HCT116 (cell line): ENCODE measurements around the gene CTCFL. TPM values are rescaled to one million over a fixed set of nuclear protein-coding genes. Genes with fewer than 3 reads are reported as not detected.

Source experiments
- ATAC-seq: fragments of 200-7000 bp; cut with Tn5 transposase; 2 replicates; pipeline ENCODE4 v1.9.1; 2020; ENCODE audit warnings: mild to moderate bottlenecking, moderate library complexity
- BruUV-seq: library from RNA; stranded (reverse); fragments of 400-500 nt; replicated peaks from 2 replicates; lab custom pipeline; 2021; lab: Mats Ljungman, UMichigan
- CTCF ChIA-PET: fragments of 300-600 bp; sonication (Branson Sonifier 250); formaldehyde crosslinking; loops from one replicate; lab custom pipeline; 2021; ENCODE audit warnings: antibody characterized with exemption; lab: Charles Lee
- POLR2A ChIA-PET: fragments of 300-600, 350-600 bp; sonication (Branson Sonifier 250); formaldehyde crosslinking; loops from one replicate; lab custom pipeline; 2021; ENCODE audit warnings: antibody characterized with exemption; lab: Charles Lee
- RAD21 ChIA-PET, 2 experiments: fragments of 300-600 bp; sonication (Branson Sonifier 250); formaldehyde crosslinking; loops; one replicate each; lab custom pipeline; 2023; ENCODE audit warnings: low total read pairs in 2 of 2; ENCODE audit not compliant: uncharacterized antibody in 2 of 2, unreplicated experiment in 2 of 2, low non-redundant PET in 1 of 2; lab: Charles Lee
- DNase-seq: peaks from one replicate; pipeline ENCODE4 v3.0.0-alpha.2; 2010; ENCODE audit warnings: low read depth, low spot score
- H2AFZ ChIP-seq: fragments of 200-600 bp; shearing (Covaris generic), sonication (generic); 2 replicates; pipeline ENCODE4 v1.6.1; 2017; ENCODE audit warnings: low read depth, mixed run types, mixed read lengths, antibody characterized with exemption, low read length; ENCODE audit not compliant: poor library complexity, severe bottlenecking
- H3K27ac ChIP-seq: 2 replicates; pipeline ENCODE4 v1.5.1; 2012; ENCODE audit warnings: low read depth, low read length
- H3K27me3 ChIP-seq: fragments of 200-600 bp; sonication (generic); 2 replicates; pipeline ENCODE4 v1.6.1; 2016; ENCODE audit warnings: mixed run types, low read length, mixed read lengths; ENCODE audit not compliant: insufficient read depth
- H3K36me3 ChIP-seq, 2 experiments: fragments of 200-500 bp in 1 of 2; fragments of 200-600 bp in 1 of 2; sonication (Bioruptor generic) in 1 of 2; sonication (generic) in 1 of 2; 2 replicates each; pipeline versions ENCODE4 v1.5.1 to v1.6.1; 2014 to 2016; ENCODE audit warnings: low read length in 2 of 2, inconsistent platforms in 1 of 2, mixed read lengths in 1 of 2, mixed run types in 1 of 2; ENCODE audit not compliant: insufficient read depth in 2 of 2, control insufficient read depth in 1 of 2
- H3K4me1 ChIP-seq, 2 experiments: fragments of 200-600 bp in 1 of 2; sonication (generic) in 1 of 2; 2 replicates each; pipeline versions ENCODE4 v1.5.1 to v1.6.1; 2012 to 2017; ENCODE audit warnings: low read length in 2 of 2, inconsistent platforms in 1 of 2, mild to moderate bottlenecking in 1 of 2, mixed read lengths in 1 of 2, mixed run types in 1 of 2, moderate library complexity in 1 of 2; ENCODE audit not compliant: insufficient read depth in 2 of 2, control insufficient read depth in 1 of 2
- H3K4me2 ChIP-seq: fragments of 200-600 bp; sonication (generic); 2 replicates; pipeline ENCODE4 v1.6.1; 2017; ENCODE audit warnings: mixed run types, low read length, mixed read lengths
- H3K4me3 ChIP-seq, 2 experiments: fragments of 200-600 bp in 1 of 2; sonication (generic) in 1 of 2; replicated peaks in 1 of 2; 2 replicates each; pipeline ENCODE4 v1.5.1; 2011 to 2016; ENCODE audit warnings: low read length in 2 of 2, control low read depth in 1 of 2, low read depth in 1 of 2, mild to moderate bottlenecking in 1 of 2, mixed read lengths in 1 of 2, mixed run types in 1 of 2
- H3K79me2 ChIP-seq: fragments of 200-600 bp; sonication (generic); 2 replicates; pipeline ENCODE4 v1.6.1; 2017; ENCODE audit warnings: mild to moderate bottlenecking, mixed run types, low read length, moderate library complexity, mixed read lengths; ENCODE audit not compliant: insufficient read depth
- H3K9ac ChIP-seq: fragments of 200-600 bp; sonication (generic); 2 replicates; pipeline ENCODE4 v1.6.1; 2016; ENCODE audit warnings: low read length, mixed read lengths
- H3K9me2 ChIP-seq: fragments of 200-600 bp; sonication (generic), shearing (Covaris generic); 2 replicates; pipeline ENCODE4 v1.6.1; 2017; ENCODE audit warnings: mixed run types, mild to moderate bottlenecking, moderate library complexity; ENCODE audit not compliant: insufficient read depth
- H3K9me3 ChIP-seq, 2 experiments: fragments of 200-500 bp in 1 of 2; fragments of 200-600 bp in 1 of 2; sonication (Bioruptor generic) in 1 of 2; sonication (generic) in 1 of 2; 2 replicates each; pipeline ENCODE4 v1.6.1; 2014 to 2017; ENCODE audit warnings: low read length in 2 of 2, mixed read lengths in 2 of 2, inconsistent platforms in 1 of 2, low read depth in 1 of 2, mild to moderate bottlenecking in 1 of 2, mixed run types in 1 of 2, moderate library complexity in 1 of 2; ENCODE audit not compliant: control insufficient read depth in 1 of 2, insufficient read depth in 1 of 2
- H4K20me1 ChIP-seq: fragments of 200-600 bp; sonication (generic), shearing (Covaris generic); 2 replicates; pipeline ENCODE4 v1.6.1; 2017; ENCODE audit warnings: mixed run types, mild to moderate bottlenecking, moderate library complexity; ENCODE audit not compliant: insufficient read depth
- ATF3 ChIP-seq: IDR thresholded peaks from 2 replicates; pipeline ENCODE4 v1.6.1; 2012
- CEBPB ChIP-seq: IDR thresholded peaks from 2 replicates; pipeline ENCODE4 v1.6.1; 2012; ENCODE audit warnings: low read depth
- EGR1 ChIP-seq: IDR thresholded peaks from 2 replicates; pipeline ENCODE4 v1.6.1; 2012; ENCODE audit warnings: low read depth
- ELF1 ChIP-seq: IDR thresholded peaks from 2 replicates; pipeline ENCODE4 v1.6.1; 2012; ENCODE audit warnings: low read depth, borderline replicate concordance
- EZH2 ChIP-seq: fragments of 200-600 bp; sonication (generic); IDR thresholded peaks from 2 replicates; pipeline ENCODE4 v1.6.1; 2017; ENCODE audit warnings: antibody characterized with exemption, mixed run types
- FOSL1 ChIP-seq: IDR thresholded peaks from 2 replicates; pipeline ENCODE4 v1.6.1; 2012; ENCODE audit warnings: low read depth
- MAX ChIP-seq: IDR thresholded peaks from 2 replicates; pipeline ENCODE4 v1.6.1; 2012
- POLR2A ChIP-seq: IDR thresholded peaks from 2 replicates; pipeline ENCODE4 v1.7.0; 2011; ENCODE audit warnings: borderline replicate concordance; ENCODE audit not compliant: insufficient read depth, insufficient read length; ENCODE audit errors: extremely low read depth
- SIN3A ChIP-seq: IDR thresholded peaks from 2 replicates; pipeline ENCODE4 v1.6.1; 2012; ENCODE audit warnings: low read depth
- SRF ChIP-seq: IDR thresholded peaks from 2 replicates; pipeline ENCODE4 v1.6.1; 2012; ENCODE audit warnings: low read depth
- TCF7L2 ChIP-seq: IDR thresholded peaks from 2 replicates; pipeline ENCODE4 v1.7.0; 2011; ENCODE audit warnings: borderline replicate concordance, inconsistent platforms; ENCODE audit not compliant: insufficient read depth, insufficient read length; ENCODE audit errors: extremely low read depth
- ZFX ChIP-seq: fragments of 450-650 bp; IDR thresholded peaks from 2 replicates; pipeline ENCODE4 v1.6.1; 2017
- ZNF274 ChIP-seq: fragments of 200-500 bp; sonication (Bioruptor generic); IDR thresholded peaks from 2 replicates; pipeline ENCODE4 v1.6.1; 2014; ENCODE audit warnings: mild to moderate bottlenecking, low read depth, low read length, inconsistent platforms
- intact Hi-C: fragments of 100-400 bp; cut with micrococcal nuclease; formaldehyde crosslinking; loops from 2 replicates; pipeline ENCODE4 v1.10.0; 2022
- total RNA-seq: library from RNA; stranded (reverse); gene quantifications from one replicate; pipeline ENCODE4 v1.2.1, GENCODE V29; 2021; ENCODE audit not compliant: unreplicated experiment

CTCFL gene
- total RNA-seq, 1 experiment from 2014 or later = 0.34 TPM

- TF ChIP-seq ELF1 = no peak
Measured at GRCh38 chr20:57507477-57507876, 17.5 kb downstream of the CTCFL start (continued).

DNA sequence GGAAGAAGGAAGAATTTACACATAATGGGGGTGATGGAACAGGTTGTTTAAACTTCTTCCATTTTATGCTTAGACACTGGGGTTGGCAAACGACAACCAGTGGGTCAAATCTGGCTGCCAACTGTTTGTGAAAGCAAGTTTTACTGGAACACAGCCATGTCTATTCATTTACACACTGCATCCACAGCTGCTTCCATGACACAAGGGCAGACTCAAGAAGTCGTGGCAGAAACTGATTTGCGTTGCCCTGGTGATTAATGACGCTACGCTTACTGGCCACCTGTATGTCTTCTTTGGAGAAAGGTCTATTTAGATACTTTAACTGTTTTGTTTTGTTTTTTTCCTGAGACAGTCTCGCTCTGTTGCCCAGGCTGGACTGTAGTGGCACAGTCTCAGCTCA, 19.0 kb downstream of the CTCFL start:
- RAD21 ChIA-PET = no interaction called here
- H3K27me3 ChIP-seq = no peaks in the 10 kb centered on the region
- no peak for TF ChIP-seq TCF7L2
- no peak for TF ChIP-seq CEBPB
- no peak for TF ChIP-seq ZNF274
- TF ChIP-seq EZH2 = no peak
- no peak for TF ChIP-seq ZFX
- no peak for TF ChIP-seq MAX
- no peak for TF ChIP-seq SIN3A
- no peak for TF ChIP-seq EGR1
- no peak for TF ChIP-seq ATF3
- TF ChIP-seq SRF = no peak
- TF ChIP-seq POLR2A = no peak
- TF ChIP-seq ELF1 = no peak
- TF ChIP-seq FOSL1 = no peak
- no peaks in the 10 kb centered on the region for H3K79me2 ChIP-seq
- no peak overlapping the region for H3K27ac ChIP-seq
- H3K4me2 ChIP-seq = no peak overlapping the region
- POLR2A ChIA-PET = no interaction called here
- CTCF ChIA-PET = no interaction called here
- no peaks in the 10 kb centered on the region for H3K9me3 ChIP-seq
- no peaks in the 10 kb centered on the region for H4K20me1 ChIP-seq
- DNase-seq (no peak), ATAC-seq (no peak)
- H2AFZ ChIP-seq = no peak overlapping the region
- no peaks in the 10 kb centered on the region for H3K36me3 ChIP-seq
- no TSS peak for BruUV-seq
- peaks cover 0 to 4% of the 10 kb centered on the region in 2 experiments; a peak in 1 of 4 replicates for H3K4me1 ChIP-seq
- no peaks in the 10 kb centered on the region for H3K9me2 ChIP-seq
- H3K4me3 ChIP-seq = no peak overlapping the region
- no peak overlapping the region for H3K9ac ChIP-seq
- intact Hi-C loops = no loop called here
